ENCODE results near the gene ANXA2R. TPM values are rescaled to one million over a fixed set of nuclear protein-coding genes. Genes with fewer than 3 reads are reported as not detected.
A peak's percentile ranks its signal among the peaks of the same experiment; 100 is the strongest.

ANXA2R gene
- total and polyA plus RNA-seq, 2 of the 4 experiments (the other 2 are of a cell fraction), result 1.3 to 3.6 TPM

DNA sequence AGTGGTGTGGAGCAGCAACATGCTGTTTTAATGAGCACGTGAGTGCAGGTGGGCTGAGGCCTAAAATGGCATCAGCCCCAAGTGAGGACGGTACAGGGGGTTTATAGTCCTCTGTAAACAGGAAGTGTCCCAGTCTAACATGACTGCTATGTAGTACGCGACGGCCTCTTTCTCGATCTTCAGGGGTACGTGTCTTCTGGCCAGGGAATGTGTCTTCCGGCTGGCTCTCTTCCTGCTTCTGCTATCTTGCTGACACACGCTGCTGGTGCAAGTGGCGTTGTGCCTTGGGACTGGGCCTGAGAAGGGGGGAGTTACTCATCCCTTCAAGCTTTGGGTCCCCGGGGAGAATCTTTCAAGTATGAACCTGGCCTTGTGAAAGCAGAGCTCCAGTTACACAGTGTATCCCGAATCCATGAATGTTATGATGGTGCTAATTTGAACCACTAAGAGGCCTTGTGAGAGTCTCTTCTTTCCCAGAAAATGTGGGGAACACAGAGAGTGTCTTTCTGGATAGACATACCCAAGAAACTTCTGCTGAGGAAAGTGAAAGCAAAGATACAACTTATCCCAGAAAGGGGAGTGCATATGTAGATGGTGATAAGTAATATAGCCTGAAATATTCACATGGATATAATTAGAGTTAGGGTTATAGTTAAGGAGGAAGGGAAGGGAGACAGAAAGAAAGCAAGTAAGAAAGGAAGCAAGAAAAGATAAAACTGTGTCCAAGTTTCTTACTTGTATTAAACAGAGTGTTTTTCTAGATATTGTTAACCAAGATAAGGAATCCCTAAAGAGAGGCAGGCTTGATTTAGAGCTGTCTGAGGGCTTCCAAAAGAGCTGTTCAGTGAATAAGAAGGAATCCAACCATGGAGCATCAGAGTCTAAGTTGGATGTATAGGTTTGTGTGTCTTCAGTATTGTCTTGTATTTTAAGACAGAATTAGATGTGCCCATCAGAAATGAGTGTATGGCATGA lies 35.5 kb upstream of the ANXA2R start:
- no peak overlapping the region for H3K56ac ChIP-seq (ENCODE audit: extremely low read depth, insufficient read depth, low read length)
- intact Hi-C loops (cut with micrococcal nuclease), result loop anchor here (2.0 kb wide), 1 partner anchor 313 kb away; no protein-coding TSS in a partner anchor
- no peak; the same call in 1 of the 2 replicates for ATAC-seq (ENCODE audit: low read depth)
- H2AK5ac ChIP-seq (ENCODE audit: low read depth, low read length), result no peak overlapping the region; the same call in 1 of the 2 replicates
- in situ Hi-C loops (cut with MboI; ENCODE audit: low sequenced_read_pairs), result no loop called here
- dilution Hi-C loops (cut with HindIII; ENCODE audit: low sequenced_read_pairs, unreplicated experiment), result no loop called here
- H3K4me1 ChIP-seq (ENCODE audit: control insufficient read depth, insufficient read depth, low read length), result peaks cover 4% of the 10 kb centered on the region; the same call in 1 of the 2 replicates
- H3K27me3 ChIP-seq (ENCODE audit: control insufficient read depth, insufficient read depth, low read length), result no peaks in the 10 kb centered on the region
- no peak overlapping the region for H4K8ac ChIP-seq (ENCODE audit: low read depth in 2 of 2, low read length in 2 of 2)
- peaks cover 22% of the 10 kb centered on the region for H3K36me3 ChIP-seq (ENCODE audit: control insufficient read depth, insufficient read depth, low read length)
- no peak for DNase-seq
- 98% methylated on average over 8 of the region's 12 CpGs; no CpG with 5 or more reads in 1 of the 2 experiments for WGBS, 2 experiments (ENCODE audit: extremely low coverage in 2 of 2, insufficient read length in 1 of 2)
- no peak overlapping the region for H3K4ac ChIP-seq (ENCODE audit: low read depth, low read length)
- H3K27ac ChIP-seq (ENCODE audit: insufficient read depth, low read length), result no peak overlapping the region
- no peak overlapping the region for H2BK20ac ChIP-seq (ENCODE audit: low read depth, low read length)
- no peak overlapping the region for H3K9ac ChIP-seq (ENCODE audit: low read depth, low read length)
- H3K79me1 ChIP-seq (ENCODE audit: low read depth in 1 of 2, low read length in 2 of 2), result peaks cover 23 to 62% of the 10 kb centered on the region in 2 experiments
- no peak overlapping the region for H2AK9ac ChIP-seq (replicated peaks; ENCODE audit: low read depth, low read length, poor library complexity)
- no peak overlapping the region for H3K18ac ChIP-seq (ENCODE audit: low read depth, low read length)
- peak overlapping the region; percentile 54; the same call in 1 of the 2 replicates for H3K4me2 ChIP-seq (ENCODE audit: low read depth, low read length)
- ChIA-PET POLR2A (ENCODE audit: unreplicated experiment) (no interaction called here), CTCF (no interaction called here)
- H2BK15ac ChIP-seq (ENCODE audit: low read depth, low read length), result no peak overlapping the region
- H2BK5ac ChIP-seq (ENCODE audit: low read depth, low read length, poor library complexity, severe bottlenecking), result peak overlapping the region; percentile 7
- H3K9me1 ChIP-seq (ENCODE audit: insufficient read depth, low read length), result peaks cover 12% of the 10 kb centered on the region
- H4K20me1 ChIP-seq (ENCODE audit: insufficient read depth, low read length), result no peaks in the 10 kb centered on the region; the same call in 1 of the 2 replicates
- no peak overlapping the region for H2BK120ac ChIP-seq (ENCODE audit: low read depth, low read length)
- no peak overlapping the region for H3K14ac ChIP-seq (replicated peaks; ENCODE audit: low read depth, low read length)
- no TSS peak for BruUV-seq (replicated peaks)
- no peak overlapping the region for H3K4me3 ChIP-seq (ENCODE audit: insufficient read depth, low read depth, low read length)
- TF ChIP-seq MXI1 (IDR thresholded peaks at IDR 0.05; ENCODE audit: borderline replicate concordance, low read depth, low read length), result no peak
- no peak for TF ChIP-seq CHD1 (IDR thresholded peaks at IDR 0.05; ENCODE audit: low read depth, low read length)
- TF ChIP-seq FOS (IDR thresholded peaks at IDR 0.05; ENCODE audit: low read depth, low read length), result no peak
- no peak for TF ChIP-seq RFX5 (IDR thresholded peaks at IDR 0.05; ENCODE audit: low read depth, low read length)
- H4K5ac ChIP-seq (ENCODE audit: low read depth, low read length), result no peak overlapping the region
- no peak overlapping the region for H2AFZ ChIP-seq (replicated peaks; ENCODE audit: low read length, poor library complexity)
- no peaks in the 10 kb centered on the region for H3K9me3 ChIP-seq (ENCODE audit: control insufficient read depth, insufficient read depth, low read length)
- no peak overlapping the region for H3K23ac ChIP-seq (ENCODE audit: low read depth, low read length)
- no peak overlapping the region for H4K91ac ChIP-seq (ENCODE audit: insufficient read depth, low read depth, low read length)
